Ecto neural progenitor cell (in vitro differentiated cells): ENCODE data around the gene FABP7.

Experiments
- DNase-seq: peaks from one replicate; pipeline ENCODE4 v3.0.0-alpha.2; 2018; ENCODE audit warnings: low spot score

Gene FABP7

GRCh38 chr6:122798099-122798641 is 18.7 kb downstream of the FABP7 start:
- no peak for DNase-seq

- no peak for DNase-seq
Observed at GRCh38 chr6:122799140-122799745, 19.7 kb downstream of the FABP7 start.

- DNase-seq, result no peak
Observed at GRCh38 chr6:122799916-122800686, 20.6 kb downstream of the FABP7 start.

- DNase-seq, result no peak
Observed at GRCh38 chr6:122800906-122801305, 21.4 kb downstream of the FABP7 start.

- DNase-seq, result no peak
Observed at GRCh38 chr6:122801397-122801796, 21.9 kb downstream of the FABP7 start.

GRCh38 chr6:122803171-122803661 is 23.7 kb downstream of the FABP7 start:
- no peak for DNase-seq

GRCh38 chr6:122804962-122805485 is 25.5 kb downstream of the FABP7 start:
- no peak for DNase-seq

GRCh38 chr6:122806291-122806690 is 26.8 kb downstream of the FABP7 start:
- no peak for DNase-seq

GRCh38 chr6:122808121-122808885 is 28.8 kb downstream of the FABP7 start:
- no peak for DNase-seq

GRCh38 chr6:122809001-122809400 is 29.5 kb downstream of the FABP7 start:
- DNase-seq, result no peak

- DNase-seq, result no peak
Observed at GRCh38 chr6:122809691-122810090, 30.2 kb downstream of the FABP7 start.

GRCh38 chr6:122810189-122810588 is 30.7 kb downstream of the FABP7 start:
- DNase-seq, result no peak

GRCh38 chr6:122817358-122817757 is 37.8 kb downstream of the FABP7 start:
- no peak for DNase-seq

GRCh38 chr6:122817766-122818165 is 38.2 kb downstream of the FABP7 start:
- DNase-seq, result no peak

- no peak for DNase-seq
Observed at GRCh38 chr6:122818866-122819265, 39.4 kb downstream of the FABP7 start.

GRCh38 chr6:122821095-122821494 is 41.6 kb downstream of the FABP7 start:
- DNase-seq, result no peak

- no peak for DNase-seq
Observed at GRCh38 chr6:122825163-122825562, 45.6 kb downstream of the FABP7 start.

GRCh38 chr6:122829456-122829855 is 49.9 kb downstream of the FABP7 start:
- no peak for DNase-seq

GRCh38 chr6:122831511-122831910 is 52.0 kb downstream of the FABP7 start:
- no peak for DNase-seq

- DNase-seq, result no peak
Observed at GRCh38 chr6:122832459-122832858, 52.9 kb downstream of the FABP7 start.

GRCh38 chr6:122833021-122833491 is 53.5 kb downstream of the FABP7 start:
- peak; percentile 71 for DNase-seq
